CD8-positive, alpha-beta memory T cell (primary cell): Measurements from ENCODE around the gene PAX5. TPM values are rescaled to one million over a fixed set of nuclear protein-coding genes. Genes with fewer than 3 reads are reported as not detected.

Experiments used
- CTCF ChIA-PET: fragments of 350-600 bp; sonication (Branson Sonifier 250); formaldehyde crosslinking; loops from one replicate; lab custom pipeline; 2021; ENCODE audit warnings: antibody characterized with exemption; lab: Charles Lee
- POLR2A ChIA-PET: fragments of 350-600 bp; sonication (Branson Sonifier 250); formaldehyde crosslinking; loops from one replicate; lab custom pipeline; 2021; ENCODE audit warnings: antibody characterized with exemption; lab: Charles Lee
- DNase-seq, 5 donors: peaks; one replicate each; pipeline versions ENCODE4 v3.0.0 to v3.0.0-alpha.2; 2020 to 2022; ENCODE audit warnings: mixed read lengths in 1 of 5
- H3K27ac ChIP-seq: one replicate; pipeline ENCODE4 v1.7.0; 2013; ENCODE audit warnings: low read depth, mild to moderate bottlenecking, low read length, moderate library complexity
- H3K27me3 ChIP-seq: 2 replicates; pipeline ENCODE4 v1.7.0; 2013; ENCODE audit warnings: low read length, mild to moderate bottlenecking; ENCODE audit not compliant: insufficient read depth, poor library complexity, severe bottlenecking
- H3K36me3 ChIP-seq: 2 replicates; pipeline ENCODE4 v1.7.0; 2013; ENCODE audit warnings: mild to moderate bottlenecking, low read length, moderate library complexity; ENCODE audit not compliant: insufficient read depth
- H3K4me1 ChIP-seq: 2 replicates; pipeline ENCODE4 v1.7.0; 2013; ENCODE audit warnings: mild to moderate bottlenecking, low read length, moderate library complexity; ENCODE audit not compliant: insufficient read depth
- H3K4me3 ChIP-seq: 2 replicates; pipeline ENCODE4 v1.7.0; 2013; ENCODE audit warnings: mild to moderate bottlenecking, low read length
- H3K9me3 ChIP-seq: 2 replicates; pipeline ENCODE4 v1.7.0; 2013; ENCODE audit warnings: mild to moderate bottlenecking, low read length
- H3K27ac Mint-ChIP-seq, 8 donors: one replicate each; pipeline ENCODE4 v1.8.0; 2020 to 2021; ENCODE audit warnings: mixed read lengths in 8 of 8, mild to moderate bottlenecking in 6 of 8, inconsistent platforms in 3 of 8, moderate library complexity in 3 of 8
- H3K27me3 Mint-ChIP-seq, 2 donors: one replicate each; pipeline ENCODE4 v1.8.0; 2020 to 2021; ENCODE audit warnings: mixed read lengths in 2 of 2, mild to moderate bottlenecking in 1 of 2, moderate library complexity in 1 of 2
- H3K36me3 Mint-ChIP-seq, 3 donors: one replicate each; pipeline ENCODE4 v1.8.0; 2020 to 2021; ENCODE audit warnings: mixed read lengths in 3 of 3, inconsistent platforms in 1 of 3, mild to moderate bottlenecking in 1 of 3
- H3K4me1 Mint-ChIP-seq, 3 donors: one replicate each; pipeline ENCODE4 v1.8.0; 2020 to 2021; ENCODE audit warnings: mixed read lengths in 3 of 3, inconsistent platforms in 1 of 3, mild to moderate bottlenecking in 1 of 3
- H3K4me3 Mint-ChIP-seq, 7 donors: one replicate each; pipeline ENCODE4 v1.8.0; 2020 to 2021; ENCODE audit warnings: mixed read lengths in 7 of 7, mild to moderate bottlenecking in 6 of 7, moderate library complexity in 4 of 7, inconsistent platforms in 2 of 7
- H3K9me3 Mint-ChIP-seq, 5 donors: one replicate each; pipeline ENCODE4 v1.8.0; 2020 to 2022; ENCODE audit warnings: mixed read lengths in 5 of 5, mild to moderate bottlenecking in 3 of 5, moderate library complexity in 2 of 5, inconsistent platforms in 1 of 5
- polyA plus RNA-seq: library from polyadenylated mRNA; unstranded; fragments of 300-500 nt; fragmentation: Illumina TruSeq; gene quantifications from one replicate; pipeline ENCODE4 v1.2.3, GENCODE V29; 2021
- total RNA-seq, 2 experiments: library from RNA; stranded (reverse); gene quantifications; one replicate each; pipeline ENCODE4 v1.2.3, GENCODE V29; 2021

The PAX5 gene
- total and polyA plus RNA-seq, 3 experiments from 2014 or later: 0.18 to 0.29 TPM; not detected in 1

GRCh38 chr9:36963346-36963745, 70.7 kb downstream of the PAX5 start:
- Mint-ChIP-seq H3K27ac (no peak overlapping the region), H3K9me3 (no peaks in the 10 kb centered on the region), H3K4me1 (no peaks in the 10 kb centered on the region), H3K27me3 (peaks cover 13 to 37% of the 10 kb centered on the region in 2 donors), H3K36me3 (peaks cover 0 to 6% (median 0%) of the 10 kb centered on the region in 3 donors), H3K4me3 (no peak overlapping the region)
- no peak for DNase-seq
- Histone ChIP-seq H3K4me3 (no peak overlapping the region), H3K9me3 (no peaks in the 10 kb centered on the region), H3K27me3 (no peaks in the 10 kb centered on the region), H3K4me1 (no peaks in the 10 kb centered on the region), H3K36me3 (no peaks in the 10 kb centered on the region), H3K27ac (no peak overlapping the region)
- ChIA-PET CTCF (no interaction called here), POLR2A (no interaction called here)

DNA sequence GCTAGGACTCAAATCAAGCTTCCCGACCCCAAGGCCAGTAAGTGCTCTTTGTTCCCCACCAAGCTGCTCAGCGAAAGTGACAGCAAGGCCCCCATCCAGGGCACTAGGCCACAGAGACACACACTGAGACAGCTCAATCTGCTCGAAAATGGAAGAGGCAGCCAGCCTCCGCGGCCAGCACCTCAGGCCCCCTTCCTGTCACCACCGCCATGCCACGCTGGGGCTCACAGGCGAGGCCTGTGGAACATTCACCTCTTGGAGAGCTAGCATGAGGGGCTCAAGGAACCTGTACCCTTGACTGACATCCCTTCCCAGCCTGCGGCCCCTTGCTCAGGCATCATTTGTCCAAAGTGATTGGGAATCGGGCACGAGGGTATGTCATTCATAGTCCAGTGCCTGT, 71.4 kb downstream of the PAX5 start:
- no peak overlapping the region for H3K27ac ChIP-seq
- ChIA-PET CTCF (no interaction called here), POLR2A (no interaction called here)
- no peaks in the 10 kb centered on the region for H3K27me3 ChIP-seq
- no peaks in the 10 kb centered on the region for H3K36me3 ChIP-seq
- no peaks in the 10 kb centered on the region for H3K9me3 ChIP-seq
- peaks cover 0 to 6% (median 0%) of the 10 kb centered on the region in 3 donors for H3K36me3 Mint-ChIP-seq
- DNase-seq: no peak
- H3K9me3 Mint-ChIP-seq: peaks cover 0 to 2% (median 0%) of the 10 kb centered on the region in 5 donors
- H3K4me1 Mint-ChIP-seq: no peaks in the 10 kb centered on the region
- H3K4me3 Mint-ChIP-seq: no peak overlapping the region
- peaks cover 18 to 43% of the 10 kb centered on the region in 2 donors for H3K27me3 Mint-ChIP-seq
- no peak overlapping the region for H3K4me3 ChIP-seq
- no peaks in the 10 kb centered on the region for H3K4me1 ChIP-seq
- H3K27ac Mint-ChIP-seq: peak overlapping the region in 1 of 8 donors; percentile 88

GRCh38 chr9:36961561-36962325, 72.3 kb downstream of the PAX5 start:
- H3K36me3 ChIP-seq: no peaks in the 10 kb centered on the region
- POLR2A ChIA-PET: no interaction called here

GRCh38 chr9:36961051-36961450, 73.0 kb downstream of the PAX5 start:
- Mint-ChIP-seq H3K4me3 (no peak overlapping the region), H3K36me3 (peaks cover 0 to 6% (median 0%) of the 10 kb centered on the region in 3 donors), H3K4me1 (no peaks in the 10 kb centered on the region), H3K9me3 (peaks cover 0 to 2% (median 0%) of the 10 kb centered on the region in 5 donors), H3K27me3 (peaks cover 30 to 60% of the 10 kb centered on the region in 2 donors), H3K27ac (no peak overlapping the region)
- DNase-seq: no peak
- POLR2A ChIA-PET: no interaction called here
- no peaks in the 10 kb centered on the region for H3K36me3 ChIP-seq
- CTCF ChIA-PET: no interaction called here
- H3K9me3 ChIP-seq: no peaks in the 10 kb centered on the region
- H3K27me3 ChIP-seq: no peaks in the 10 kb centered on the region
- H3K4me1 ChIP-seq: no peaks in the 10 kb centered on the region
- H3K27ac ChIP-seq: no peak overlapping the region
- H3K4me3 ChIP-seq: no peak overlapping the region

More at GRCh38 chr9:36961561-36962325, 72.3 kb downstream of the PAX5 start:
- CTCF ChIA-PET: no interaction called here
- Mint-ChIP-seq H3K9me3 (peaks cover 0 to 2% (median 0%) of the 10 kb centered on the region in 5 donors), H3K4me3 (no peak overlapping the region), H3K4me1 (no peaks in the 10 kb centered on the region), H3K27ac (peak overlapping the region in 1 of 8 donors; percentile 88), H3K36me3 (peaks cover 0 to 6% (median 0%) of the 10 kb centered on the region in 3 donors), H3K27me3 (peaks cover 25 to 53% of the 10 kb centered on the region in 2 donors)
- Histone ChIP-seq H3K9me3 (no peaks in the 10 kb centered on the region), H3K4me1 (no peaks in the 10 kb centered on the region), H3K4me3 (no peak overlapping the region), H3K27ac (no peak overlapping the region), H3K27me3 (no peaks in the 10 kb centered on the region)
- no peak for DNase-seq

- CTCF ChIA-PET: no interaction called here
- no peak for DNase-seq
- no peaks in the 10 kb centered on the region for H3K27me3 ChIP-seq
- peaks cover 30 to 62% of the 10 kb centered on the region in 2 donors for H3K27me3 Mint-ChIP-seq
- no peak overlapping the region for H3K27ac Mint-ChIP-seq
- no peaks in the 10 kb centered on the region for H3K4me1 Mint-ChIP-seq
- no peak overlapping the region for H3K4me3 Mint-ChIP-seq
- H3K9me3 ChIP-seq: no peaks in the 10 kb centered on the region
- no peak overlapping the region for H3K4me3 ChIP-seq
- POLR2A ChIA-PET: no interaction called here
- H3K9me3 Mint-ChIP-seq: peaks cover 0 to 2% (median 0%) of the 10 kb centered on the region in 5 donors
- H3K36me3 Mint-ChIP-seq: peaks cover 0 to 6% (median 0%) of the 10 kb centered on the region in 3 donors
- H3K27ac ChIP-seq: no peak overlapping the region
- H3K4me1 ChIP-seq: no peaks in the 10 kb centered on the region
- H3K36me3 ChIP-seq: no peaks in the 10 kb centered on the region
Observed at GRCh38 chr9:36960575-36960955, 73.5 kb downstream of the PAX5 start.

DNA sequence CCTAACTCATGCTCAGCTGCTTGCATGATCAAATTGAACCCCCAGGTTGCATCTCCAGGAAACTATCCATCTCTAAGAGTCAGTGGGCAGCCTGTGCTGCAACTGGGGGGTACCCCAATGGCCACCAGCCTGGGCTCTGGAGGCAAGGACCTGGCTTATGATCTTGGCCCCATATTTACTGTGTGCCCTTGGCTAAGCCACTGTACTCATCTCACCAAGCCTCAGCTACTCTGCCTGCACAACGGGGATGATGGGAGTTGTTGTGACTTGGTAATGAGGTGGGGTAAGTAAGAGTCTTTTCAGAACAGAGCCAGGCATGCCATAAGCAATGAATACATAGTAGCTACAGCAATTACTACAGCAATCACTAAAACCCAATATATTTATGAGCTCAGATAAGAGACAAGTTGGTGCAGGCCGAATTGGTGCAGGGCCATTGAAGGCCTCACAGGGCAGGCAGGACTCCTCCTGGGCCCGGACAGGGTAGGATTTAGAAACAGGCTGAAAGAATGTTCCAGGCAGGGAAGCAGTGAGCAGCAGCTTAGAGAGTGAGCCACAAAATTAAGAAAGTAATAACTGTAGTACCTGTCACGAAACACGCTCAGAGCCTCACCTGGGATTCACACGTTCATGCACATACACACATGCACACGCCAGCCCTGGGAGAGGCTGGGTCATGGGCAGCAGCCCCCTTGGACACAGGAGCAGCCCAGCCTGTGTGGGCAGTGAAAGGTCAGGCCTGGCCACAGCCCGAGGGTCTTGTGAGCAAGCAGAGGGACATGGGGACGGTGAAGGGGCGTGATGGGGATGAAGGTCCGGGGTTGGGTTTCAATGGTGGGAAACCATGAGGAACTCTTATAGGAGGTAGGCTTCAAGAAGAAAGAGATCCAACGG, 74.1 kb downstream of the PAX5 start:
- H3K9me3 Mint-ChIP-seq: peaks cover 0 to 2% (median 0%) of the 10 kb centered on the region in 5 donors
- CTCF ChIA-PET: no interaction called here
- Histone ChIP-seq H3K36me3 (no peaks in the 10 kb centered on the region), H3K27me3 (no peaks in the 10 kb centered on the region), H3K4me3 (no peak overlapping the region), H3K9me3 (no peaks in the 10 kb centered on the region), H3K27ac (no peak overlapping the region), H3K4me1 (no peaks in the 10 kb centered on the region)
- H3K27me3 Mint-ChIP-seq: peaks cover 34 to 66% of the 10 kb centered on the region in 2 donors
- H3K4me1 Mint-ChIP-seq: no peaks in the 10 kb centered on the region
- POLR2A ChIA-PET: no interaction called here
- no peak overlapping the region for H3K4me3 Mint-ChIP-seq
- H3K36me3 Mint-ChIP-seq: peaks cover 0 to 6% (median 0%) of the 10 kb centered on the region in 3 donors
- no peak overlapping the region for H3K27ac Mint-ChIP-seq
- no peak for DNase-seq

DNA sequence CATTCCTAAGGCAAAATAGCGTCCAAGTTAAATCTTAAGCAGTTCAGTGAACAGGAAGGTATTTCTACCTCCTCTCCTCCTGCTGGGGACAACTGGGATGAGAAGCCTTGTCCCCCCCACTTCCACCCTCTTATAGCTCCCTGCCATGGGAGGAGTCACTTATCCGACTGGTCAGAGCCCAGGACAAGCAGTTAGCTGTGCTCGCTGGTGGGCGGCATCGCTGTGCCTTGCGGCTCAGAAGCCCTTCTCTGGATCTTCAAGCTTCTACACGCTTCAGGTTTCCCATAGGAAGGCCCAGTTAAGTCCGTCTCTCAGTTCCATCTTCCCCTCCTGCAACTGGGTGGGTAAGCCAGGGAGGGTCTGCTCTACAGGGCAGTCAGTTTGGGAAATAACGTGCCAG, 77.2 kb downstream of the PAX5 start:
- Mint-ChIP-seq H3K36me3 (peaks cover 0 to 6% (median 0%) of the 10 kb centered on the region in 3 donors), H3K9me3 (peaks cover 0 to 5% (median 2%) of the 10 kb centered on the region in 5 donors), H3K27ac (no peak overlapping the region), H3K27me3 (peaks cover 33 to 85% of the 10 kb centered on the region in 2 donors), H3K4me3 (no peak overlapping the region), H3K4me1 (no peaks in the 10 kb centered on the region)
- H3K27me3 ChIP-seq: no peaks in the 10 kb centered on the region
- POLR2A ChIA-PET: no interaction called here
- CTCF ChIA-PET: interaction anchor here (1.6 kb wide), 1 partner anchor 12 kb away, joined by 4 read pairs; no protein-coding TSS in a partner anchor
- H3K36me3 ChIP-seq: no peaks in the 10 kb centered on the region
- no peak overlapping the region for H3K27ac ChIP-seq
- no peak overlapping the region for H3K4me3 ChIP-seq
- DNase-seq: no peak
- H3K4me1 ChIP-seq: no peaks in the 10 kb centered on the region
- H3K9me3 ChIP-seq: no peaks in the 10 kb centered on the region

GRCh38 chr9:36950389-36950788, 83.7 kb downstream of the PAX5 start:
- no peak overlapping the region for H3K27ac ChIP-seq
- H3K36me3 ChIP-seq: no peaks in the 10 kb centered on the region
- POLR2A ChIA-PET: no interaction called here
- no peak for DNase-seq
- H3K9me3 ChIP-seq: no peaks in the 10 kb centered on the region
- Mint-ChIP-seq H3K9me3 (peaks cover 0 to 3% (median 2%) of the 10 kb centered on the region in 5 donors), H3K27ac (no peak overlapping the region), H3K27me3 (peaks cover 8 to 48% of the 10 kb centered on the region in 2 donors), H3K4me3 (no peak overlapping the region), H3K4me1 (no peaks in the 10 kb centered on the region), H3K36me3 (no peaks in the 10 kb centered on the region)
- H3K4me1 ChIP-seq: no peaks in the 10 kb centered on the region
- no peak overlapping the region for H3K4me3 ChIP-seq
- CTCF ChIA-PET: no interaction called here
- no peaks in the 10 kb centered on the region for H3K27me3 ChIP-seq
